ENCODE measurements around the gene SEC23B. TPM values are rescaled to one million over a fixed set of nuclear protein-coding genes. Genes with fewer than 3 reads are reported as not detected.

SEC23B gene
- total and polyA plus RNA-seq, 3 donors from 2014 or later: 65.0 to 96.0 (median 68.8) TPM

- Histone ChIP-seq H3K4me3 (no peak overlapping the region), H3K4me1 (no peaks in the 10 kb centered on the region), H3K9me3 (no peaks in the 10 kb centered on the region), H3K27me3 (no peaks in the 10 kb centered on the region), H3K27ac (no peak overlapping the region), H3K36me3 (ENCODE audit: low read depth, missing control alignments) (no peaks in the 10 kb centered on the region)
- intact Hi-C loops (cut with DNase I; ENCODE audit: low total_unique reads): no loop called here
- DNase-seq: no peak
- TF ChIP-seq POLR2A (IDR thresholded peaks at IDR 0.05): no peak
- TF ChIP-seq, protein P1, sequence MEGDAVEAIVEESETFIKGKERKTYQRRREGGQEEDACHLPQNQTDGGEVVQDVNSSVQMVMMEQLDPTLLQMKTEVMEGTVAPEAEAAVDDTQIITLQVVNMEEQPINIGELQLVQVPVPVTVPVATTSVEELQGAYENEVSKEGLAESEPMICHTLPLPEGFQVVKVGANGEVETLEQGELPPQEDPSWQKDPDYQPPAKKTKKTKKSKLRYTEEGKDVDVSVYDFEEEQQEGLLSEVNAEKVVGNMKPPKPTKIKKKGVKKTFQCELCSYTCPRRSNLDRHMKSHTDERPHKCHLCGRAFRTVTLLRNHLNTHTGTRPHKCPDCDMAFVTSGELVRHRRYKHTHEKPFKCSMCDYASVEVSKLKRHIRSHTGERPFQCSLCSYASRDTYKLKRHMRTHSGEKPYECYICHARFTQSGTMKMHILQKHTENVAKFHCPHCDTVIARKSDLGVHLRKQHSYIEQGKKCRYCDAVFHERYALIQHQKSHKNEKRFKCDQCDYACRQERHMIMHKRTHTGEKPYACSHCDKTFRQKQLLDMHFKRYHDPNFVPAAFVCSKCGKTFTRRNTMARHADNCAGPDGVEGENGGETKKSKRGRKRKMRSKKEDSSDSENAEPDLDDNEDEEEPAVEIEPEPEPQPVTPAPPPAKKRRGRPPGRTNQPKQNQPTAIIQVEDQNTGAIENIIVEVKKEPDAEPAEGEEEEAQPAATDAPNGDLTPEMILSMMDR (IDR thresholded peaks at IDR 0.05): no peak
These were observed 88.5 kb downstream of the SEC23B start for GRCh38 chr20:18596270-18596669.

DNA sequence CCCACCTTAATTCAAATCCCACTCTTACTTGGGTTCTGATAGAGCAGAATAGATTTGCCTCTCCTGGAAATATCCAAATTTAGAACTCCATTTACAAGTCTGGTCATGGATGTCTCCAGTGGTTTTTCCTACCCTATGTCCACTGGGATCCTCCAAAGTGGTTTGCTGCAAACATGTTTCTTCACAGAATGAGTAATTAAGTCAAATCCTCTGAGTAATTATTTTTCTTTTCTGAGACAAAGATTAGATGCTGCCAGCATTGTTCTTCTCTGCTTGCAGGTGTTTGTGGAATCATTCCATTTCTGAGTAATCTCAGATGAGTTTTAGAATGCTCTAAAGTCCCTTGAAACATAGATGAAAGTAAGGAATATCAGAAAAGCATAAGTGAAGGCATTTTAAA is 102.0 kb downstream of the SEC23B start:
- Histone ChIP-seq H3K27ac (no peak overlapping the region), H3K36me3 (ENCODE audit: low read depth, missing control alignments) (no peaks in the 10 kb centered on the region), H3K4me3 (no peak overlapping the region), H3K9me3 (no peaks in the 10 kb centered on the region), H3K4me1 (no peaks in the 10 kb centered on the region), H3K27me3 (no peaks in the 10 kb centered on the region)
- intact Hi-C loops (cut with DNase I; ENCODE audit: low total_unique reads): no loop called here
- TF ChIP-seq POLR2A (IDR thresholded peaks at IDR 0.05): no peak
- TF ChIP-seq, protein P1 (IDR thresholded peaks at IDR 0.05): no peak
- DNase-seq: no peak

MicroRNAs encoded within 50 kb of the gene (microRNA counts, 767-probe panel; counts per million panel counts)
- microRNA hsa-miR-3192: 0 to 152 counts per million in 2 donors

Small RNA genes within 50 kb of the gene (microRNA-seq; reads per million reads assigned to microRNA genes)
- 1.4 to 4.1 reads per million in 2 donors for gene MIR3192 (ENCODE audit: borderline number of aligned reads in 2 of 2, borderline replicate concordance in 1 of 2)

Small RNA genes within 50 kb of the gene (small RNA-seq; reads per million reads assigned to genes)
- gene MIR3192 (0 reads per million in 2 donors), gene RN7SL638P (0 reads per million in 2 donors), gene RNU6ATAC34P (0 reads per million in 2 donors)

Other genes with a start within 250 kb of the SEC23B start
- gene ZNF133, start 219.4 kb upstream of the SEC23B start, total RNA-seq: 10 to 100 TPM; 13.2 to 17.0 TPM
- gene ZNF133, start 219.4 kb upstream of the SEC23B start, polyA plus RNA-seq (ENCODE audit: insufficient read depth, low read depth, low replicate concordance): 17.1 TPM
- gene DZANK1, start 40.9 kb upstream of the SEC23B start, total RNA-seq: 10 to 100 TPM; 10.2 to 12.1 TPM
- 11.6 TPM for gene DZANK1, start 40.9 kb upstream of the SEC23B start, polyA plus RNA-seq (ENCODE audit: insufficient read depth, low read depth, low replicate concordance)
- gene POLR3F, start 40.5 kb upstream of the SEC23B start, total RNA-seq: 10 to 100 TPM; 15.2 to 17.5 TPM
- 14.8 TPM for gene POLR3F, start 40.5 kb upstream of the SEC23B start, polyA plus RNA-seq (ENCODE audit: insufficient read depth, low read depth, low replicate concordance)
- 10 to 100 TPM; 11.6 to 13.6 TPM for gene RBBP9, start 10.7 kb upstream of the SEC23B start, total RNA-seq
- gene RBBP9, start 10.7 kb upstream of the SEC23B start, polyA plus RNA-seq (ENCODE audit: insufficient read depth, low read depth, low replicate concordance): 8.9 TPM
- gene SMIM26, start 59.5 kb downstream of the SEC23B start, total RNA-seq: 10 to 100 TPM; 69.6 to 98.0 TPM
- gene SMIM26, start 59.5 kb downstream of the SEC23B start, polyA plus RNA-seq (ENCODE audit: insufficient read depth, low read depth, low replicate concordance): 87.4 TPM
- 10 to 100 TPM; 34.6 to 41.6 TPM for gene DTD1, start 80.1 kb downstream of the SEC23B start, total RNA-seq
- 39.9 TPM for gene DTD1, start 80.1 kb downstream of the SEC23B start, polyA plus RNA-seq (ENCODE audit: insufficient read depth, low read depth, low replicate concordance)

All from testis (tissue), 3 donors.